HepG2 (cell line): ENCODE data around the gene ZNF90. TPM values are rescaled to one million over a fixed set of nuclear protein-coding genes. Genes with fewer than 3 reads are reported as not detected.
"Not testable (repeated sequence)": the region's sequence is repeated elsewhere in the genome, so short reads cannot be mapped to it uniquely, and the experiment has no call there.

Experiments used
- ATAC-seq: fragments of 200-7000 bp; cut with Tn5 transposase; 3 replicates; pipeline ENCODE4 v1.9.1; 2020; ENCODE audit warnings: mild to moderate bottlenecking, moderate library complexity
- BruUV-seq: library from RNA; stranded (reverse); fragments of 400-500 nt; replicated peaks from 2 replicates; lab custom pipeline; 2021; lab: Mats Ljungman, UMichigan
- CTCF ChIA-PET: fragments of 300-600 bp; formaldehyde crosslinking; extraction: SDS; loops from one replicate; lab custom pipeline; 2021; ENCODE audit warnings: low total read pairs, inconsistent platforms, low intra/inter-chr PET ratio; lab: Yijun Ruan, JAX
- POLR2A ChIA-PET: fragments of 350-600 bp; sonication (Branson Sonifier 250); formaldehyde crosslinking; loops from one replicate; lab custom pipeline; 2020; ENCODE audit warnings: antibody characterized with exemption, inconsistent platforms; lab: Yijun Ruan, JAX
- DNase-seq: peaks from one replicate; pipeline ENCODE4 v3.0.0-alpha.2; 2015; ENCODE audit warnings: low spot score
- FAIRE-seq: peaks from 3 replicates; lab custom pipeline; 2011; peaks lifted over from hg19 to GRCh38; lab: Jason Lieb, UNC
- H2AFZ ChIP-seq: one replicate; pipeline ENCODE4 v1.6.1; 2011; ENCODE audit warnings: low read length, inconsistent platforms
- H3K27ac ChIP-seq: fragments of 300-600 bp; 3 replicates; pipeline ENCODE4 v1.8.0; 2011; ENCODE audit warnings: mixed run types, mild to moderate bottlenecking, mixed read lengths, low read length, inconsistent platforms; ENCODE audit not compliant: insufficient read depth; ENCODE audit errors: extremely low read length
- H3K27me3 ChIP-seq, 2 experiments: fragments of 200-600 bp in 1 of 2; 2 replicates in 1 of 2; 3 replicates in 1 of 2; pipeline versions ENCODE4 v1.6.0 to v1.8.0; 2011; ENCODE audit warnings: low read length in 2 of 2, mild to moderate bottlenecking in 2 of 2, moderate library complexity in 2 of 2, inconsistent platforms in 1 of 2; ENCODE audit not compliant: insufficient read depth in 2 of 2, control insufficient read depth in 1 of 2
- H3K36me3 ChIP-seq, 2 experiments: fragments of 200-600 bp in 1 of 2; replicated peaks in 1 of 2; 2 replicates in 1 of 2; 3 replicates in 1 of 2; pipeline versions ENCODE4 v1.5.1 to v1.8.0; 2011; ENCODE audit warnings: low read length in 2 of 2, inconsistent platforms in 1 of 2; ENCODE audit not compliant: insufficient read depth in 2 of 2, control insufficient read depth in 1 of 2
- H3K4me1 ChIP-seq: 2 replicates; pipeline ENCODE4 v1.5.1; 2012; ENCODE audit warnings: low read length, inconsistent platforms; ENCODE audit not compliant: insufficient read depth
- H3K4me2 ChIP-seq: 2 replicates; pipeline ENCODE4 v1.6.0; 2011; ENCODE audit warnings: low read depth, low read length, inconsistent platforms
- H3K4me3 ChIP-seq, 3 experiments: fragments of 200-600 bp in 1 of 3; sonication (generic), shearing (Covaris generic) in 1 of 3; replicated peaks in 1 of 3; 2 replicates each; pipeline ENCODE4 v1.5.1; 2011 to 2016; ENCODE audit warnings: low read length in 3 of 3, inconsistent platforms in 2 of 3, low read depth in 2 of 3, mild to moderate bottlenecking in 2 of 3, control low read depth in 1 of 3, mixed read lengths in 1 of 3; ENCODE audit not compliant: insufficient read depth in 1 of 3
- H3K79me2 ChIP-seq: one replicate; pipeline ENCODE4 v1.6.1; 2011; ENCODE audit warnings: low read length, inconsistent platforms; ENCODE audit not compliant: insufficient read depth
- H3K9ac ChIP-seq: 2 replicates; pipeline ENCODE4 v1.6.0; 2011; ENCODE audit warnings: mild to moderate bottlenecking, low read depth, low read length, inconsistent platforms; ENCODE audit not compliant: insufficient read depth
- H3K9me3 ChIP-seq: 2 replicates; pipeline ENCODE4 v1.5.1; 2012; ENCODE audit warnings: mild to moderate bottlenecking, low read length
- H4K20me1 ChIP-seq: 2 replicates; pipeline ENCODE4 v1.6.0; 2011; ENCODE audit warnings: inconsistent platforms, mild to moderate bottlenecking, low read length, moderate library complexity; ENCODE audit not compliant: insufficient read depth
- FOSL2 ChIP-seq: sonication (generic); formaldehyde crosslinking; IDR thresholded peaks from 2 replicates; pipeline ENCODE4 v1.4.0; 2020; ENCODE audit warnings: missing genetic modification reagents
- GATAD2A ChIP-seq: IDR thresholded peaks from 2 replicates; pipeline ENCODE4 v1.6.1; 2016
- NR2C2 ChIP-seq: sonication (generic); formaldehyde crosslinking; IDR thresholded peaks from 2 replicates; pipeline ENCODE4 v1.4.0; 2020; ENCODE audit warnings: missing genetic modification reagents, mild to moderate bottlenecking, moderate library complexity, borderline replicate concordance
- PHF8 ChIP-seq: sonication (generic); formaldehyde crosslinking; IDR thresholded peaks from 2 replicates; pipeline ENCODE4 v1.5.0; 2020; ENCODE audit warnings: missing genetic modification reagents
- PRDM4 ChIP-seq: sonication (generic); formaldehyde crosslinking; IDR thresholded peaks from 2 replicates; pipeline ENCODE4 v1.9.0; 2021; ENCODE audit warnings: missing genetic modification reagents, borderline replicate concordance
- RBFOX2 ChIP-seq: fragments of 200-400 bp; formaldehyde crosslinking; IDR thresholded peaks from 2 replicates; pipeline ENCODE4 v1.6.1; 2017; ENCODE audit warnings: low read depth, mild to moderate bottlenecking, low read length
- RERE ChIP-seq: IDR thresholded peaks from 2 replicates; pipeline ENCODE4 v1.6.1; 2016; ENCODE audit warnings: low read depth, missing genetic modification reagents, missing compliant biosample characterization
- ZNF264 ChIP-seq: sonication (generic); formaldehyde crosslinking; IDR thresholded peaks from 2 replicates; pipeline ENCODE4 v1.4.0; 2020; ENCODE audit warnings: missing genetic modification reagents
- ZNF274 ChIP-seq: sonication (generic); formaldehyde crosslinking; IDR thresholded peaks from 2 replicates; pipeline ENCODE4 v1.5.1; 2020; ENCODE audit warnings: mild to moderate bottlenecking, missing genetic modification reagents
- WGBS: methylation state at CpG from one replicate; pipeline ENCODE4 v1.1.6; 2017; ENCODE audit warnings: low lambda C conversion rate; 5-methylcytosine and 5-hydroxymethylcytosine counted together
- in situ Hi-C: cut with HindIII; loops from 2 replicates; pipeline ENCODE4 v1.10.0; 2017; ENCODE audit warnings: low pct_unique_long_range_greater_than_20kb; ENCODE audit not compliant: extremely low pct_ligation_motif_present
- intact Hi-C: fragments of 100-400 bp; cut with micrococcal nuclease; formaldehyde crosslinking; loops from one replicate; pipeline ENCODE4 v1.10.0; 2022; ENCODE audit not compliant: unreplicated experiment
- polyA plus RNA-seq, 8 experiments: library from polyadenylated mRNA; depleted of rRNA in 3 of 8; stranded (reverse) in 7 of 8; unstranded in 1 of 8; fragments of >200 nt; fragmentation: Illumina TruSeq in 4 of 8; extraction: Trizol in 4 of 8; gene quantifications; 2 replicates each; pipeline versions ENCODE4 v1.2.1 to v1.2.3, GENCODE V29; 2011 to 2016; ENCODE audit warnings: low read depth in 4 of 8, missing spikeins in 1 of 8, mixed read lengths in 1 of 8; ENCODE audit not compliant: insufficient read depth in 1 of 8
- total RNA-seq, 5 experiments: library from RNA; depleted of rRNA; stranded (reverse); fragments of >200 nt; fragmentation: Illumina TruSeq; extraction: Trizol; gene quantifications; 2 replicates each; pipeline ENCODE4 v1.2.3, GENCODE V29; 2016; ENCODE audit warnings: low read depth in 1 of 5

The ZNF90 gene
- total and polyA plus RNA-seq, 2 of the 13 experiments (the other 11 are each of a cell fraction or from before 2014, with no cell fraction given): 2.1 to 3.8 TPM

GRCh38 chr19:20080656-20081055, 2.9 kb downstream of the ZNF90 start:
- Histone ChIP-seq H3K27me3 (no peaks in the 10 kb centered on the region), H3K9ac (no peak overlapping the region), H3K4me1 (peaks cover 8% of the 10 kb centered on the region), H3K36me3 (no peaks in the 10 kb centered on the region; a peak in 1 of 5 replicates), H3K79me2 (peaks cover 6% of the 10 kb centered on the region), H4K20me1 (no peaks in the 10 kb centered on the region), H3K9me3 (peaks cover 38% of the 10 kb centered on the region), H3K4me3 (no peak overlapping the region), H3K27ac (no peak overlapping the region), H2AFZ (no peak overlapping the region), H3K4me2 (no peak overlapping the region)
- ChIA-PET CTCF (no interaction called here), POLR2A (interaction anchor here (3.6 kb wide), 1 partner anchor 28 kb away, joined by 17 read pairs; no protein-coding TSS in a partner anchor)
- DNase-seq (no peak), ATAC-seq (no peak), FAIRE-seq (no peak)
- intact Hi-C loops: no loop called here
- TF ChIP-seq RBFOX2 (no peak), PHF8 (CRISPR knock-in tag) (no peak), ZNF264 (CRISPR knock-in tag) (no peak), RERE (CRISPR knock-in tag) (no peak), GATAD2A (CRISPR knock-in tag) (no peak), FOSL2 (no peak), ZNF274 (CRISPR knock-in tag) (no peak), NR2C2 (CRISPR knock-in tag) (no peak), PRDM4 (CRISPR knock-in tag) (no peak)
- 61% methylated on average over 3 of the region's 3 CpGs for WGBS
- BruUV-seq: no TSS peak
- in situ Hi-C loops: no loop called here

GRCh38 chr19:20082232-20082833, 4.5 kb downstream of the ZNF90 start:
- H3K4me1 ChIP-seq, H3K27me3 ChIP-seq, H3K4me3 ChIP-seq, CTCF ChIA-PET, POLR2A ChIA-PET, H3K27ac ChIP-seq, H3K4me2 ChIP-seq, H4K20me1 ChIP-seq, H3K36me3 ChIP-seq, BruUV-seq, DNase-seq, H3K79me2 ChIP-seq, H3K9ac ChIP-seq, intact Hi-C loops, H2AFZ ChIP-seq, in situ Hi-C loops, ATAC-seq, FAIRE-seq: not testable (repeated sequence)
- 44% methylated on average over 1 of the region's 3 CpGs for WGBS
- peaks cover 36% of the 10 kb centered on the region for H3K9me3 ChIP-seq
